Right hindlimb (tissue), 1 donor: ENCODE results near the gene STEAP3.

Experiments used
- DNase-seq: peaks from one replicate; pipeline ENCODE4 v3.0.0-alpha.2; 2018

STEAP3 gene

DNA sequence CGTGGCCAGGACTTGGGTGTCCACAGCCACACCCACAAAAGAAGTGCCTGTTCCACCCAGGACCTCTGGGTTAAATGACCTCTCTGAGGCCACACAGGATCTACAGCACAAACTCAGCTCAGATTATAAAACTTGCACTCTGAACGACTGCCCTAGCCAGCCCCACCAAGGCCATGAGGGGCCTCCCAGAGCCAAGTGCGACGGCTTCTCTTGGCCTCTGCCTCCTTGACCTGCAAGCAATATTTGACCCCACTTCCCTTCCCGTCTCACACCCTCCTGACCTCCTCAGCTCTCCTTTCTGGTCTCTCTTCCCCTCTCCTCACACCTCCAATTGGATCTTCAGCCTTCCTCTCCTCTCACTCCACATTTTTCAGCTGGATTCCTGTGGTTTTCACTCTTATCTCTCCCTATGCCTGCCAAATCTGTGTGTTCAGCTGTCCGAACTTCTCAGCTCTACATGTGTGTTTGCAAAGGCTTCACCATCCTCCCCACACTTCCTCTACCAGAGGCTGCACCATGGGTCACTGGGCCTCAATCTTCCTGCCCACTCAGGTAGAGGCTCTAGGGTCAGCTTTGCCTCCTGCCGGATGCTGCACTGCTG is 25.3 kb upstream of the STEAP3 start:
- DNase-seq = no peak

DNA sequence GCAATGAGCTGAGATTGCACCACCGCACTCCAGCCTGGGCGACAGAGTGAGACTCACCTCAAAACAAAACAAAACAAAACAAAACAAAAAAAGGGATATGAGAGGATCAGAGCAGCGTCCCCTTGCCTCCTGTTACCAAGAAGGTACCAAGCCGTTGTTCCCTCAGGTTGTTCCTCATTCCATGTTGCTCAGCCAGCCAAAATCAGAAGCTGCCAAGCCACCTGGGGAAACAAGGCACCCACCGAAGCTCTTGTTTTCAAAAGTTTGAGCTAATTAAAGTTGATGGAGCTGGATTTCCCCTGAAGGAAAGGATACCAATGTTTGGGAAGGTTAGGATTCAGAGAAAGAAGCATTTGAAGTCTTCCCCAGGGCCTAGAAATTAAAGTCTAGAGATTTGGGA is 21.8 kb upstream of the STEAP3 start:
- no peak for DNase-seq

DNA sequence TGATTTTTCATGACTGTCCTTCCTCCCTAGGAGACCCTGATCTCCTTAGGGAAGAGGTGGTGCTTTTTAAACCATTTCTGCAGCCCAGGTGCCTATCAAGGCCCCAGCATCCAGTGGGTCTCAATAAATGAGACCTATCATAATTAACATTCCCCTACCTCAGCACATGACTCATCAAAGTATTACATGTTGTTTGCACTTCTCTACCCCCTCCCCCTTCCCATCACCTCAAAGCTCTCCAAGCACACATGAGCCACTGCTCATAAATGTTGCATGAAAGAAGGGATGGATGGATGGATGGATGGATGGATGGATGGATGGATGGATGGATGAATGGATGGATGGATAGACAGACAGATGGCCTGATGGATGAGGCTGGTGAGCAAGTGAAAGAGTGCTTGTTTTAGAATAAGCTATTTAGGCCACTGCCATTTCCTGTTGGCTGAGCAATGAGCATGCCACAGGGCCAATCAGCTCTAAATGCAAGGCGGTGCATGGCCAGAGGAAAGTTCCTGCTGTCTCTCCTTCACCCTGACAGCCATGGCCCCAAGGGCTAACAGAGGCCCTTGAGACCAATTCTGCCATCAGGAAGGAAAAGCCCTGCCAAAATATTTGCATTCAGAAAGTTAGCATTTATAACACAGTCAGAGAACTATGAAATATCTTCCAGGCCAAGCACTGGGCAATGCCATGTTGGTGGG is 20.9 kb upstream of the STEAP3 start:
- DNase-seq = no peak

DNA sequence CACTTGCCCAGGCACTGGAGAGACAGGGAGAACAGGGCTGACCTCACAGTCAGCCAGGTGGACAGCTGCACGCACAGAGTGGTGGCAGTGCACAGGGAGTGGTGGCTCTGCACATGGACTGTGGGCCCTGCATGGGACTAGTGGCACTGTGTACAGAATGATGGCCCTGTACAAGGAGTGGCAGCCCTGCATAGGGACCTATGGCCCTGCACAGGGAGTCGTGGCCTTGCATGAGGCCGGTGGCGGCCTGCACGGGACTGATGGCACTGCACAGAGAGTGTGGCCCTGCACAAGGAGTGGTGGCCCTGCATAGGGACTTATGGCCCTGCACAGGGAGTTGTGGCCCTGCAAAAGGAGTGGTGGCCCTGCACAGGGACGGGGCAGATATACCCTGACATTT is 19.1 kb upstream of the STEAP3 start:
- no peak for DNase-seq

DNA sequence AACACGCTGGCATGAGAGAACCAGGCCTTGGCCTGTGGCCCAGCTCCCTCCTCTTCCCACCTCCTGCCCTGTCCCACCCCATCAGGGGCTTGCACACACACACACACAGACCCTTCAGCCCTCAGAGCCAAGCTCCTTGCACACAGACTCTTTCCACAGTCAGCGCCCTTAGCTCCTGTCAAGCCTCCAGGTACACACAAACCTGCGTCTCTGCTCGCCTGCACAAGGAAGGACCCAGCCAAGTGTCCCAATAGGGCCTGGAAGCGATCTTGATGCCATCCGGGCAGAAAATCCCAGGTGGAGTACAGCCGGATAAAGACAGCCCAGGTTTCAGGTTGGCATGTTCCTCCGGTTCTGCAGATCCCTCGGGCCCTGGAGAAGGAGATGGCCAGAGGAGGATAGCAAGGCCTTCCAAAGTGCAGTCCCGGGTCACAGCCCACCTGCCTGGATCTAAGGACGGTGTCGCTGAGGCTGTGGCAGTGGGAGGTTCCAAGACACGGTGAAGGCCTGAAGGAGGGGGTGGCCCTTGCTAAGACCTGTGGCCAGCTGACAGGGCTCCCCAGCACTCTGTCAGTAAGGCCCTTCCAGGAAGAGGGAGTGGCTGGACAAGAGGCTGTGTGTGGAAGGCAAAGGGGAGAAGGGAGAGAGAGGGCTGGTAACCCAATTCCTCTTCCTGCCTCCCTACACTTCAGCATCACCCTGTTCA is 18.5 kb upstream of the STEAP3 start:
- no peak for DNase-seq

DNA sequence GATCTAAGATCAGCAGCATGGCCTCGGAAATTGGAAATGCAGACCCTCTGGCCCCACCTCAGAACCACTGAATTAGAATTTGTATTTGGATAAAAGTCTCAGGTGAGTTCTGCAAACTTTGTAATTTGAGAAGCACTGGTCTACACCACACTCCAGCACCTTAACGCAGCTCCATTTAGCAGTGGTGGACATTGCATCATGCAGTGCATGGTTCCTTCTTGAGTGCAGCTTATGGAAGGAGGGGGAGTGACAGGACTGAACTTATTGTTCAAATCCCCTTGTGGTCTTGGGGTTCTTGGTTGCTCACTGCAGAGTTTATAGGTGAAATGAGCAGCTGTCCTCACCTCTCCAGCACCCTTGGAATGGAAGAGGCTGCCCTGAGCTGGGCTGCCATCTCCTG is 17.4 kb upstream of the STEAP3 start:
- DNase-seq = no peak

DNA sequence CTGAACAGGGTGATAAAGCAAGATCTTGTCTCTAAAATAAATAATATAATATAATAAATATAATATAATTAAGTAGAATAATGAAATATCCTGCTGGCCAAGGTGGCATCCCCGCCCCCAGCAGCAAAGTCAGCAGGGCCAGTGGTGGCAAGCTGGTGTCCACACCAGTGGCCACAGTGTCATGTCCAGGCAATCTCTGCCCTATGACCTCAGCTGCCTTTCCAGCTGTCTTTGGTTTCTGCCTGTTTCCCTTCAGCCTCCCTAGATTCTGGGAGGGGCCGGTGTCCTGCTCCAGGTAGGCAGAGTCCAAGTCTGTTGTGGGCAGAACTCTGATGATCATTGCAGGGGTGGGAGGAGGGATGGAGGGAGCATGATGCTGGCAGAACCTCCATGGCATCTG is 16.2 kb upstream of the STEAP3 start:
- no peak for DNase-seq

DNA sequence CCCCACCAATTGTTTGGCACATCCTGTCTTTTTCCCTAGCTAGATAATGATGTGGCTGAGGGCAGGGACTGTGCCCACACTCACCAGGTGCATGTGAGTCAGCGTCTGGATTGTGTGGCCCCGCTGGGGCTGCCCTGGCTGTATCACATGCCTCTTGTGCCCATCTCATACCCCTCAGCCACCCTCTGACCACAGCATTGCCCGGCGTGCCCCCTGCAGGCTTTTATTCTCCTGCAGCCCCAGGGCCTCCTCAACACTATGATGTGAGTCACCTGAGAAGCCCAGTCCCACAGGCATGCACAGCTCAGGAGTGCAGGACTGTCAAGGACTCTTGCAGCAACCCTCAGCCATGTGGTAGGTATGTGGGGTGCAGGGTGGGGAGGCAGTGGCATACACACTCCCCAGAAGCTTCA is 14.8 kb upstream of the STEAP3 start:
- no peak for DNase-seq

DNA sequence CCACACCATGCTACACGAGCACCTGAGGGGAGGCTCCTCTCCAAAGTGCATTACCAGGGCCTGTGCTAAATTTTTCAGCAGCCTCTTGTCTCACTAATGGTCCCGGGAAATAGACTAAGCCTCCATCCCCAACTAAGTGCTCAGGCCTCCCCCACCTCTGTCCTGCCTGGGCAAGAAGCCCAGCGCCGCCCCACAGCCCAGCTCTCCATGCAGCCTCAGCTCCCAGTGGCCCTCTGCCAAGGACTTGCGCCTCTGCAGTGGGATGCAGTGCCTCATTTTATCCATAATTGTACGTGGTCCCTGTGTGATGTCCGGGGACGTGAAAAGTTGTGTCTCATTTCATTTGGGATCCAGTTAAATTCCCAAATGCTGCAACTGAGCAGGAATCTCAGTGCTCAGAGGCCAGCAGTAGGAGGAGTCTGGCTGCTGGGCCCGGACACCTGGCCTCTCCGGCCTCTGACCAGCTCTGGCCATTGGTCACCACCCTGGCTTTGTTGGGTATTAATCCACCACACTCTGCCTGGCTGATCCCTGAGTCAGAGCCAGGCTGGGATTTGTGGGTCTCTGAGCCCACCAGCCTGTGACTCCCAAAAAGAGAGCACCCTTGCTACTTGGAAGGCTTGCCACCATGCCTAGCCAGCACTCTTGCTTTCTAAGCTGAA is 11.4 kb upstream of the STEAP3 start:
- DNase-seq = no peak

DNA sequence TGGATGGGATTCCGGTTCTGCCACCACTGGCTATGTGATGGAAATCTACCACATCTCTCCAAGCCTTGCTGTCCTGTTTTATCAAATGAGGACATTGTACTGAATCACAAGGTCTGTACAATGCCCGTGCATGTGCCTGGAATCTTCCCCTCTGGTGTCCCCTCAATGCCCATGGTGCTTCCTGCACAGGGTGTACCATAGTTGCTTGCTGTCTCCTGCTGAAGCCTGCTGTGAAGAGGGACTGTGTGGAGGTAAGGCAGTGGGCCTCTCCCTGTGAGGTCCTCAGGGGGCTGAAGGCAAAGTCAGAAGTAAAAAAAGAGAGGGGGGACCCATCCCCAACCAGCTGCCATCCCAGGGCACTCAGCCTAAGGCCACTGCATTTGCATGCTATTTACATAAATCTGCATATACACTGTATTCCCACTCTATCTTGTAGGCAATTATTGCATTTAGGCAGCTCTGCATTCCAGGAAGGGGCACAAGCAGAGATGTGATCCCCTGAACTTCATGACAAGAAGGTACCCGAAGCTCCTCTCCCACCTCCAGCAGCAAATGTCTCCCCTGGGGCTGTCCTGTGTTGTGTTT is 9.1 kb upstream of the STEAP3 start:
- no peak for DNase-seq

DNA sequence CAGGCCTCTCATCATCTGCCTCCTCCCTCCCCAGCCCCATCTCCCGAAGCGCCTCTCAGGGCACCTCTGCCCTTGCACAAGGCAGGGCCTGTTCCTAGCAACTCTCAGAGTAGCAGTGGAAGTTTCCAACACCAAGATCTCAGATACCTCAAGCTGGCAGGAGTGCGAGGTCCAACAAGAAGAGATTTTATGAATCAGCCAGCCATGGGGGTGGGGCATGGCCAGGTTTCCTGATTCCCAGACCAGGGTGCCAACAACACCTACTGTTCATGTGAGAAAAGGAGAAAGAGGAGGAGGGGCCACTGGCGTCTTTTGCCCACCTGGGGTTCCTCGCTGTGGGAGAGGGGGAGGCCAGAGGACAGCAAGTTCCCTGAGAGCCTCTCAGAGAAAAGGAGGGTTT is 6.6 kb upstream of the STEAP3 start:
- DNase-seq = no peak

DNA sequence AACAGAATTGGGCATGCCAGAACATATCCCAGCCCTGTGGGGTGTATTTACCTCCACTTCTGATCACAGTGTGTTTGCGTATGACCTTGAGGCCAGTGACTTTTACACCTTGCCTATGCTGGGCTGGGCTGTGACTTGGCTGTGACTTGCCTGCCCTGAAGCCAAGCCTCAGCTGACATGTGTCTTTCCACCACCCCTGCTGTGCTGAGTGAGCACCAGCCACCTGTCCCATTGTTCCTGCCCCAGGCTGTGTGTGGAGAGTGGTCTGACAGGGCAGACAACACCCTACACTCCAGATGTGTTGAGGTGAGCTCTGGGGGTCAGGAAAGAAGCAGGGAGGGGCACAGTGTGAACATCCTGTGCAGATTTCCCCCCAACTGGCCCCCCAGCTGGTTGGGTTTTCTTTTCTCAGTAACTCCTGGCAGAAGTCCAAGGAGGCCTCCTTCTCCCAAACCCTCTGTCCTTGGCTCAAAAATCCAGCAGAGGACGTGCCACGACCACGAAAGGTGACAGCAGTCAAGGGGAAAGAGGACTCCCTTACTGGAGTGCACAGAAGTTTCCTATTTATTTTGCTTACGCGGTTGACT is 5.1 kb upstream of the STEAP3 start:
- DNase-seq = peak; percentile 68

DNA sequence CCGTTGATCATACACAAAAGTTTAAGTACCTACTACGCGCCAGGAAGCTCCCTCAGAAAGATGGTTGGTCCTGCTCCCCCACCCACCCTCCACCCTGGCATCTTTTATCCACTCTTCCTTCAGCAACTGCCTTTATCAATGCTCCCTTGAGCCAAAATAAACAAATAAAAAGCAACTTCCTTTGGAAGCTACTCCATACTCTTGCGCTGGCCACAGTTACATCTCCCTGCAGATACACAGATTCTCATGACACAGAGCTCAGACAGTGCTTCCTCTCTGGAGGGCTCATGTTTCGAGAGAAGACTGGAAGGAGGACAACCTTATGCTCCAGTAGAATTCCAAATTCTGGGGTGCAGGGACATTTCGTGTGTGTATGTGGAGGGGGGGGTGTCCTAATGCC is 3.8 kb upstream of the STEAP3 start:
- no peak for DNase-seq

DNA sequence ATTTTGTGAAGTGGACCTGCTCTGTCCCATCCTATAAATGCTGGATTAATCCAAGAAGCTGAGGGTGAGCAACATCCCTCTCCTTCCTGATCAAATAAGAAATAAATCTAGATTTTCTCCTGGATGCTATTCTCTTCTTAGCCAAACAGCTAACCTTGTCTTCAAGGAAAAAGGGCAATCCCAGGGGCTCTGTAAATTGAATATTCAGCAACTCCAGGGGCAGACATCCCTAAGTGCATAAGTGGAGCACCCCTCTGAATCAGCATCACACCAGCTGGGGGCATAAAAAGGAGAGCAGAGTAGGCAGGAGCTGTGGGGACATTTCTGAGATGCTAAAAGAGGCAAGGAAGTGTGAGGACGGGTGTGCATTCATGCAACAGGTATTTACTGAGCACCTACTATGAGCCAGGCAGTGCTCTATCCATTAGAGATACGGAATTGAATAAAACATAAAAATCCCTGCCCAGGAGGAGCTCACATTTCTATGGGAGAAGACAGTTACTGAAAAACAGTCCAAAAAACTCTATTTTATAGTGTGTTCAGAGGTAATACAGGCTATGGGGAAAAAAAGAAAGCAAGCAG is 2.8 kb upstream of the STEAP3 start:
- no peak for DNase-seq

DNA sequence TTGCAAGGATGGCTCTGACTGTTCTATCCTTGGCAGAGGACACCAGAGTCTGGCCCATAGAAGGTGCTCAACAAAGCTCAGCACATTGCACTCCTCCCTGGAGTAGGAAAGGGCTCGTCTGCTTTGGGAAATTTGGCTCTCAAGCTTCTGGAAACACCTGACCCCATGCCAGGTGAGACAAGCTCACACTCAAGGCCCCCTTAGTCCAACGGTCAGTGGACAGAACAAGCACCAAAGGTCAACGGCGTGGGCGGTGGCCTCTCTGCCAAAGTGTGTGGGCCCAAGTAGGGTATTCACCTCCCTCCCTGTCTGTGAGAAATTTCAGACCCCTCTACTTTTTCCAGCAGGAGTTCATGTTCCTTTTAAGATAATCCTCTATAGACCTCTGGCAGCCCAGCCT is 2.0 kb upstream of the STEAP3 start:
- no peak for DNase-seq

DNA sequence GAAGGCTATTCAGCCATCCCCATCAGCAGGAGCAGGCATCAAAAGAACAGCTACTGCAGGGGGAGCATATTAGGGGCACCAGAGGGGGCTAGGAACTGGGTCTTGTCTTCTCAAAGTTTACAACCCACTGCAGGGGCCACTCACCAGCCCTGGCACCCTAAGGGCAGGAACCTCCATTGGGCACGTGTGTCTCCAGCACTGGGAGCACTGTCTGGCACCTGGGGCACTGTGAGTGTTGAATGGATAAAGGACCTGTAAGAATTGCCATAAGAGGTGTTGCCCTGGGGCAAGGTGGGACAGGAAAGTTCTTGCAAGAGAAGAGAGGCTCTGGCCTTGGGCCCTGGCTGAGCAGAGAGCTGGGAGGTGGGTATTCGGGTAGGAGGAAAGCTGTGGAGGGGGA is 1.4 kb upstream of the STEAP3 start:
- DNase-seq = no peak

DNA sequence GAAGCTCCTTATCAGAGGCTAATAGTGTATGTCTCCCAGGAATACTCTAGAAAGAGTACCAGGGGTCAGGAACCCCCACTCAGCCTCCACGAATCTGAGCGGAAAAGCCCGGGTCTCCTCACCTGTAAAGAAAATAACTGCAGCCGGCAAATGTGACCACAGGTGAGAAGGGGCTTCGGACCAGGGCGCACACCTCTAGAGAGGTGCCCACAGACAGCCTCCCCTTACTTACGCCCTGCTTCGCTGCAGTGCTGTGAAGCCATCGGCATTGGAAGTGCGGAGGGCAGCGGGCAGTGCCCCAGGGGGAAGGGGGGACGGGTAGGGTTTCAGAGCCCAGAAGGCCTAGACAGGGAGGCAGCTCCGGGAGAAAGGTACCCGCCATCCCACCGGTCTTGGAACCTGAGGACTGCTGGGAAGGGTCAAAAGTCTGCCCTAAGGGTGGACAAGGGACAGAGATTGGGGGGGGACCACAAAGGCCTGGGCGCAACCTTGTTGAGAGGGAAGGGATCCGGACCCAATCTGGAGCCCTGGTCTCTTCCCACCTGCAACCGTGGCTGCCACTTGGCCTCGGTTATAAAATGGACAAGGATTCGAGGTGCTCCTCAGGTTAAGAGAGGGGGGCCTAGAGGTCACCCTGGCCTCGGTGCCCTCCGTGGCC is 642 bp upstream of the STEAP3 start:
- no peak for DNase-seq

DNA sequence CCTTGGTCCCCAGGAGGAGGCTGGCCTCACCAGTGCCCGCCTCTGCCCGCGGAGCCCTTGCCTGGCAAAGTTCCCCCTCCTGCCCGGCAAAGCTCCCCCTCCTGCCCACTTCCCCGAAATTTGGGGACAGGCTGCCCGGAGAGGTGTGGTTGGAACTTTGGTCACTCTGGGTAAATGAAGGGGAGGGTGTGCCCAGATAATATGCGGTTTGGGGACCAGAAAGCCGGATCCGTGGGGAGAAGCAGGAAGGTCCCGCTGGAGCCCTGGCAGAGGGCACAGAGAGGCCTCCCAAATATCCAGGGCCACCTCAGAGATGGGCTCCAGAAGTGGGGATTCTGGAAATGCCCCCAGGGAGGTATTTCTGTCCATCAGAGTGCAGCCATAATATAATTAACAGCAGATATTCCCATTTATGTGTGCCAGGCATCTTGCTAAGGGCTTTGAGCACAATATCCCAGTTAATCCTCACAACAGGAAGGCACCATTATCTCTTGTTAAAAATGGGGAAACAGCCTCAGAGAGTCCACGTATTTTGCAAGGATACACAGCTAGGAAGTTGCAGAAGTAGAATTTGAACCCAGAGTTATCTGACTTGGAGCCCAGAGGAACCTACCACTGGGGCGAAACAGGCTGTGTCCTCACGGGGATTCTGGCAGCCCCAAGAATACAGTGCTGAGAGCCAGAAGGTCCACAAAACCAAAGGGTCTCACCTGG is 914 bp downstream of the STEAP3 start:
- DNase-seq = no peak

DNA sequence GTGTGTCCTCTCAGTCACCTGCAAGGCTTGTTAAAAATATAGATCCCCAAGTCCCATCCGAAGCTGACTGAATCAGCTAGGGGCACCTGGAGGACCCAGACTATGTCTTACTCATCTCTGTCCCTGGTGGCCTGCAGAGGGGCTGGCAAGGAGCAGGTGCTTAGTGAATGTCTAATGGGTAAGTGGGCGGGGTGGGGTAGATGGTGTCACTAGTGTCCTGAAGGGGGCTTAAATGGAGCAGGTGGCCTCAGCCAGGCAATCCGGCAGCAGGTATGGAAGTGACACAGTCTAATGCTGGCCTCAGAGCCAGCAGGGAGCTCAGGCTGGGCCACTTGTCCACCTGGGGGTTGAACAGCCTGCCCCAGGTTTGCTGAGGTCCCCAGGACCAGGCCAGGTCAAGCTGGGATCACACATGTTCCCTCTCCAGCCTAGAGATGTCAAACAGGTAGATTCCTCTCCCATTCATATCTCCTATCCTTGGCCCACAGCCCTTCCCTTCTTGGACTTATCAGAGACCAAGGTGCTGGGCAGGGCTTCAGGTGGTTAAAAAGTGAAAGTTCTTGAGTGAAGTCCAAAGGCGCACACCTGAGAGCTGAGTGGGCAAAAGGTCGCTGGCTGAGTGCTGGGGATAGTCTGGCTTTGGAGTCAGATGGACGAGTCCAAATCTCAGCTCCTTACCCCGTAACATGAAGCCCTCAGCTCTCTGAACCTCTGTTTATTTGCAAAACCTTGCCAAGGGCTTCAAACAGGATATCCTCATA is 1.7 kb downstream of the STEAP3 start:
- DNase-seq = no peak

DNA sequence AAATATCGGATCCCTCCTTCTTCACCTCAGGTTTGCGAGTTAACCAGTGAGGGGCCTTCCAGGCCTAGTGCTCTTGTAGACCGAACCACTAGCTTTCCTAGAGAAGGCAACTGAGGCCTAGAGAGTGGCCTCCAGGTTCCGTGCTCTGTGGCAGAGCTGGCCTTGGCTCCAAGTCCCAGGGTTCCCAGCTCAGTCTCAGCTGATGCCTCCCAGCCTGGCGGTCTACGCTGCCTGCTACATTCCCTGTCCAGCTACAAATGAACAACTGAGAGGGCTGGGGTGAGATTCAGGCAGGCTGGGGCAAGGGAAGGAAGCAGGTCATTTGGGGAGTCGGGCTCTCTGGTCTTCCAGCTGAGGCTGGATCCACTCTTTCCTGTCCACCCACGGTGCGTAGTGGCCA is 2.3 kb downstream of the STEAP3 start:
- DNase-seq = no peak

DNA sequence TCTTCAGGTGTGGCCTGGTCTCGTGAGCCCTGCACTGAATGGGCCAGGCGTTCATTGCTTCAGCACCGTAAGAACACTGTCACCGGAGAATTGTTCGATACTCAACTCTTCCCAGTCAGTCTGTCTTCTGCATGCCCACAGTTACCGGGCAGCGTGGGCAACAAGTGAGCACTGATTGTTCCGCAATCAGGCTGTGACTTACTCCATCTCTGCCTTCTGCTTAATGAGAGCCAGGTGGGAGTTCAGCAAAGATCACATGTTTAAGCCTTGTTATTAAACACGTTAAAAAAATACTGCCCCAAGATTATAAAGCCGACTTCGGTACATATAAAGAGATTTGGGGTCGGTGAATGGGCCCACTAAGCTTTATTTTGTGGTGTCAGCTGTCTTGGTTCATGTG is 3.7 kb downstream of the STEAP3 start:
- DNase-seq = no peak
